Activated CD4-positive, alpha-beta T cell treated with anti-CD3 and anti-CD28 coated beads, Interleukin-2, amount 10 ng/mL, durations not matched to agents 7 days and 5 days (primary cell): ENCODE data around the gene SNX15. TPM values are rescaled to one million over a fixed set of nuclear protein-coding genes. Genes with fewer than 3 reads are reported as not detected.

Source experiments
- CTCF ChIA-PET: fragments of 350-600 bp; sonication (Branson Sonifier 250); formaldehyde crosslinking; loops from one replicate; lab custom pipeline; 2021; ENCODE audit warnings: antibody characterized with exemption; lab: Charles Lee
- POLR2A ChIA-PET: fragments of 350-600 bp; sonication (Branson Sonifier 250); formaldehyde crosslinking; loops from one replicate; lab custom pipeline; 2021; ENCODE audit warnings: antibody characterized with exemption; lab: Charles Lee
- DNase-seq: peaks from one replicate; pipeline ENCODE4 v3.0.0-alpha.2; 2020
- H3K27ac Mint-ChIP-seq: one replicate; pipeline ENCODE4 v1.8.0; 2021; ENCODE audit warnings: mild to moderate bottlenecking, moderate library complexity, mixed read lengths
- H3K27me3 Mint-ChIP-seq: one replicate; pipeline ENCODE4 v1.8.0; 2021; ENCODE audit warnings: mixed read lengths
- H3K36me3 Mint-ChIP-seq: one replicate; pipeline ENCODE4 v1.8.0; 2021; ENCODE audit warnings: low read depth, mixed read lengths
- H3K4me1 Mint-ChIP-seq: one replicate; pipeline ENCODE4 v1.8.0; 2021; ENCODE audit warnings: mixed read lengths
- H3K4me3 Mint-ChIP-seq: one replicate; pipeline ENCODE4 v1.8.0; 2021; ENCODE audit warnings: mild to moderate bottlenecking, moderate library complexity, mixed read lengths
- H3K9me3 Mint-ChIP-seq: one replicate; pipeline ENCODE4 v1.8.0; 2021; ENCODE audit warnings: mixed read lengths
- total RNA-seq, 2 experiments: library from RNA; stranded (reverse); gene quantifications; one replicate each; pipeline ENCODE4 v1.2.3, GENCODE V29; 2021

Gene SNX15
- total RNA-seq, 2 experiments from 2014 or later: 28.3 to 34.8 TPM

DNA sequence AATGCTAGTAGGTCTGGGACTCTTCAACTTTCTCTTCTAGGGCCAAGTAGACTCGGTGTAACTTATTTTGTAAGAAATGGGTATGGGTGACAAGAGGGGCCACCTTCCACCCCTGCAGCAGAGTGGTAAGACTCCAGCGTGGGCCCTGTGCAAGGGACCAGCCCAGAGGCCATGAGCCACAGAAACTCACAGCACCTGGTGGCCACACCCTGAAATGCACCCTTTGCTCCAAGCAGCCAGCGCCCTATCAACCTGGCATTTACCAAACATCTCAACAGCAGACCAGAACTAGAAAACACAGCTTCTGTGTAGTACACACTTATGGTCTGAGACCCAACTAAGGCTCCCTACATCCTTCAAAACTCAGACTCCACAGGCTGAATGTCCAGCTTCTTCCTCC lies 50.9 kb downstream of the SNX15 start:
- Mint-ChIP-seq H3K27ac (peak overlapping the region; percentile 91), H3K36me3 (peaks cover 56% of the 10 kb centered on the region), H3K4me1 (peaks cover 52% of the 10 kb centered on the region), H3K4me3 (no peak overlapping the region), H3K27me3 (no peaks in the 10 kb centered on the region), H3K9me3 (no peaks in the 10 kb centered on the region)
- CTCF ChIA-PET: interaction anchor here (1.4 to 1.7 kb wide), 4 partner anchors 16 to 267 kb away, joined by 3 to 5 read pairs (median 4); partner anchors contain the start of genes ARL2 and MEN1
- peak; percentile 81 for DNase-seq
- POLR2A ChIA-PET: interaction anchor here (0.7 kb wide), 1 partner anchor 23 kb away, joined by 3 read pairs; no protein-coding TSS in a partner anchor

- Mint-ChIP-seq H3K36me3 (peaks cover 62% of the 10 kb centered on the region), H3K27ac (peak overlapping the region; percentile 91), H3K9me3 (no peaks in the 10 kb centered on the region), H3K27me3 (no peaks in the 10 kb centered on the region), H3K4me1 (peaks cover 58% of the 10 kb centered on the region), H3K4me3 (no peak overlapping the region)
- CTCF ChIA-PET: interaction anchor here (0.6 to 5.0 kb wide), 6 partner anchors 15 to 268 kb away, joined by 3 to 24 read pairs (median 4); partner anchors contain the start of genes ARL2, MEN1 and TM7SF2
- no peak for DNase-seq
- POLR2A ChIA-PET: no interaction called here
Observed at GRCh38 chr11:65078786-65079342, 51.6 kb downstream of the SNX15 start.

- peak; percentile 17 for DNase-seq
Observed at GRCh38 chr11:65083134-65083833, 56.0 kb downstream of the SNX15 start.

DNA sequence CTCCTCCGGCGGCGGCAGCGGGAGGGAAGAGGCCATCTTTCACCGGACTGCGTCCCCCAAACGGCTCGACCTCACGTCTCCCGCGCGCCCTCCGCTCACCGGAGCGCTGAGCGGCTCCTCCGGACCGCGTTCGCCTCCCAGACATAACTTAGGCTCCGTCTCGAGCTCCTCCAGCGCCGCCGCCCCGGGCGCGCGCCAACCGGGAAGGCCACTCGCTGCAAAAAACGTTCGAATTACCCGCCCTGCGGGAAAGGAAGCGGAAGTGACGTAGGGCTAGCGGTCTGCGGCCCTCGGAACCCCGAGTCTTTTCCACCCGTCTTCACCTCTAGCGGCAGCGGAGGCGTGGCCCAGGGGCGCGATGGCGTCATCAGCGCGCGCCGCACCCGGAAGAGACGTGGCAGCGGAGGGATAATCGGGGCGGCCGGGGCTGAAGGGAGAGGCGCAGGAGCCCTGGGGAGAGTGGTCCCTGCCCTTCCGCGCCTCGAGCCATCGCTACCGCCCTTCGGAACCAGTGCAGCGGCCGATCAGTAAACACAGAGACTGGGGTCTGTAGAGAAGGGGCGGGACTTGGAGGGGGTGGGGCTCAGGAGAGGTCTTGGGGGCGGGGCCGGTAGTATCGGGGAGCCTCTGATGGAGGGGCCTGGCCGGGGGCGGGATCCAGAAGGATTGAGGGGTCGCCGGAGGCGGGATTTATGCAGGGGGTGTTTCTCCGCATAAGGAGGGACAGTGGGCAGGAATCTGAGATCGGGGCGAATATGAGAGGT lies 56.8 kb downstream of the SNX15 start, which contains the start of the genes CDCA5 and ZFPL1:
CDCA5 (minus strand) TSS at position 207 of the 764 bp plus-strand sequence; CDS start at position 145, 62 bp downstream.
ZFPL1 (plus strand) TSS at position 389 of the 764 bp plus-strand sequence. CDS start 477 bp downstream, outside the sequence.
- Mint-ChIP-seq H3K4me3 (peak within 1 kb of the TSS; percentile 98), H3K27me3 (no peaks in the 10 kb centered on the region), H3K4me1 (peaks cover 51% of the 10 kb centered on the region), H3K36me3 (peaks cover 45% of the 10 kb centered on the region), H3K9me3 (no peaks in the 10 kb centered on the region), H3K27ac (peak within 1 kb of the TSS; percentile 99)
- POLR2A ChIA-PET: no interaction called here
- DNase-seq: peak; percentile 97
- CTCF ChIA-PET: interaction anchor here (0.7 to 5.0 kb wide), 6 partner anchors 11 to 69 kb away, joined by 3 to 24 read pairs (median 4); partner anchors contain the start of genes ARL2, TM7SF2 and ZNHIT2

More at GRCh38 chr11:65083134-65083833, 56.0 kb downstream of the SNX15 start:
- CTCF ChIA-PET: interaction anchor here (0.5 to 5.0 kb wide), 10 partner anchors 11 to 239 kb away, joined by 3 to 24 read pairs (median 4); partner anchors contain the start of genes ARL2, TM7SF2 and ZNHIT2
- POLR2A ChIA-PET: interaction anchor here (0.7 kb wide), 1 partner anchor 417 kb away, joined by 3 read pairs; no protein-coding TSS in a partner anchor
- H3K27ac Mint-ChIP-seq: peak overlapping the region; percentile 99
- no peaks in the 10 kb centered on the region for H3K27me3 Mint-ChIP-seq
- H3K4me3 Mint-ChIP-seq: peak overlapping the region; percentile 98
- H3K9me3 Mint-ChIP-seq: no peaks in the 10 kb centered on the region
- H3K4me1 Mint-ChIP-seq: peaks cover 59% of the 10 kb centered on the region
- H3K36me3 Mint-ChIP-seq: peaks cover 53% of the 10 kb centered on the region

DNA sequence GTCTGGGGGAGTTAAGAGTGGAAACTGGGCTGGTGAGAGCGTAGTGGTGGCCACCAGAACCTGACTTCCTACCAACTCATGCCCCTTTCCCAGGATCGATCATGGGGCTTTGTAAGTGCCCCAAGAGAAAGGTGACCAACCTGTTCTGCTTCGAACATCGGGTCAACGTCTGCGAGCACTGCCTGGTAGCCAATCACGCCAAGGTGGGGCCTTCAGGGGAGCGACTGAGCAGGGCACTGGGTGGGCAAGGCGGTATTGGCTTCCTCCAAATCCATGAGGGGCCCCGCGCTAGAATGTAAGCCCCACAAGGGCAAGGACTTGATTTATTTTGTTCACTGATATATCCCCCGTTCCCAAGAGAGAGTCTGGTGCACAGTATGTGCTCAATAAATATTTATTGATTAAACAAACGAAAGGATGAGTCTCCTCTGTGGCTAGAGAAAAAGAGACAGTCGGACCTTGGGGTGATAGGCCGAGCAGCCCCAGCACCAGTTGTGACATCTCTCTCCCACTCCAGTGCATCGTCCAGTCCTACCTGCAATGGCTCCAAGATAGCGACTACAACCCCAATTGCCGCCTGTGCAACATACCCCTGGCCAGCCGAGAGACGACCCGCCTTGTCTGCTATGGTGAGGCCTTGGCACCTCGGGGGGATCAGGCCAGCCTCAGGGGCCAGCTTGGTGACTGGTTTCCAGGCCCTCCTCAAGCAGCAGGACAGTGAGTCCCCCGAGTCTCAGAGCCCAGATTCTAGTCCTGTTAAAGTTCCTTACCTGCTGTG lies 57.5 kb downstream of the SNX15 start:
- Mint-ChIP-seq H3K36me3 (peaks cover 48% of the 10 kb centered on the region), H3K27me3 (no peaks in the 10 kb centered on the region), H3K4me3 (peak overlapping the region; percentile 98), H3K27ac (peak overlapping the region; percentile 99), H3K9me3 (no peaks in the 10 kb centered on the region), H3K4me1 (peaks cover 49% of the 10 kb centered on the region)
- ChIA-PET CTCF (interaction anchor here (0.9 to 2.5 kb wide), 5 partner anchors 10 to 71 kb away, joined by 3 to 8 read pairs (median 4); partner anchors contain the start of genes ARL2, FAU, MRPL49 and TM7SF2), POLR2A (interaction anchor here (0.6 kb wide), 1 partner anchor 8 kb away, joined by 4 read pairs; no protein-coding TSS in a partner anchor)
- DNase-seq: no peak

GRCh38 chr11:65085446-65085845 lies 58.2 kb downstream of the SNX15 start:
- Mint-ChIP-seq H3K4me3 (peak overlapping the region; percentile 98), H3K36me3 (peaks cover 42% of the 10 kb centered on the region), H3K27me3 (no peaks in the 10 kb centered on the region), H3K9me3 (no peaks in the 10 kb centered on the region), H3K27ac (peak overlapping the region; percentile 99), H3K4me1 (peaks cover 44% of the 10 kb centered on the region)
- DNase-seq: no peak
- ChIA-PET CTCF (interaction anchor here (0.5 to 2.5 kb wide), 6 partner anchors 9 to 71 kb away, joined by 3 to 8 read pairs (median 4); partner anchors contain the start of genes ARL2, FAU, MRPL49 and TM7SF2), POLR2A (interaction anchor here (0.6 kb wide), 1 partner anchor 9 kb away, joined by 4 read pairs; no protein-coding TSS in a partner anchor)

GRCh38 chr11:65086809-65087208 lies 59.6 kb downstream of the SNX15 start:
- POLR2A ChIA-PET: no interaction called here
- Mint-ChIP-seq H3K27me3 (no peaks in the 10 kb centered on the region), H3K9me3 (no peaks in the 10 kb centered on the region), H3K4me1 (peaks cover 33% of the 10 kb centered on the region), H3K4me3 (no peak overlapping the region), H3K36me3 (peaks cover 32% of the 10 kb centered on the region), H3K27ac (no peak overlapping the region)
- CTCF ChIA-PET: interaction anchor here (2.5 kb wide), 1 partner anchor 24 kb away, joined by 8 read pairs; the partner anchor contains the start of gene TM7SF2
- no peak for DNase-seq

DNA sequence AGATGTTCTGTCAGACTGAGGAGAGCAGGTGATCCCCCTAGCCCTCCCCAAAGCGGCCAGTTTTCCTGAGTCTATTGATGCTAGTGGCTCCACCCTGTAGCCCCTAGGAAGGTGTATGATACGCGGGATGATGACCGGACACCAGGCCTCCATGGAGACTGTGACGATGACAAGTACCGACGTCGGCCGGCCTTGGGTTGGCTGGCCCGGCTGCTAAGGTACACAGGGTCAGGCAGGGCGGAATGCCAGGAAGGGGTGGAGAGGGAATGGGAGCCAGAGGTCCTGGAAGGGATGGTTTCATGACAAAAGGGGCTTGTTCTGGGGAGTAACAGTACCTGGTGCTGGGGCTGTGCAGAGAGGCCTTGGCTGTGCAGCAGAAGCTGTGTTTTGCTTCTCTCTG lies 60.0 kb downstream of the SNX15 start:
- no peak for DNase-seq
- no peaks in the 10 kb centered on the region for H3K27me3 Mint-ChIP-seq
- H3K4me1 Mint-ChIP-seq: peaks cover 29% of the 10 kb centered on the region
- no peak overlapping the region for H3K27ac Mint-ChIP-seq
- POLR2A ChIA-PET: no interaction called here
- H3K9me3 Mint-ChIP-seq: no peaks in the 10 kb centered on the region
- H3K36me3 Mint-ChIP-seq: peaks cover 28% of the 10 kb centered on the region
- CTCF ChIA-PET: interaction anchor here (2.5 kb wide), 1 partner anchor 24 kb away, joined by 8 read pairs; the partner anchor contains the start of gene TM7SF2
- no peak overlapping the region for H3K4me3 Mint-ChIP-seq

GRCh38 chr11:65087827-65088226 lies 60.6 kb downstream of the SNX15 start:
- no peak for DNase-seq
- ChIA-PET POLR2A (no interaction called here), CTCF (interaction anchor here (1.4 kb wide), 1 partner anchor 61 kb away, joined by 3 read pairs; no protein-coding TSS in a partner anchor)
- H3K27me3 Mint-ChIP-seq: no peaks in the 10 kb centered on the region
- no peak overlapping the region for H3K4me3 Mint-ChIP-seq
- H3K4me1 Mint-ChIP-seq: peaks cover 24% of the 10 kb centered on the region
- peaks cover 25% of the 10 kb centered on the region for H3K36me3 Mint-ChIP-seq
- H3K9me3 Mint-ChIP-seq: no peaks in the 10 kb centered on the region
- H3K27ac Mint-ChIP-seq: no peak overlapping the region

DNA sequence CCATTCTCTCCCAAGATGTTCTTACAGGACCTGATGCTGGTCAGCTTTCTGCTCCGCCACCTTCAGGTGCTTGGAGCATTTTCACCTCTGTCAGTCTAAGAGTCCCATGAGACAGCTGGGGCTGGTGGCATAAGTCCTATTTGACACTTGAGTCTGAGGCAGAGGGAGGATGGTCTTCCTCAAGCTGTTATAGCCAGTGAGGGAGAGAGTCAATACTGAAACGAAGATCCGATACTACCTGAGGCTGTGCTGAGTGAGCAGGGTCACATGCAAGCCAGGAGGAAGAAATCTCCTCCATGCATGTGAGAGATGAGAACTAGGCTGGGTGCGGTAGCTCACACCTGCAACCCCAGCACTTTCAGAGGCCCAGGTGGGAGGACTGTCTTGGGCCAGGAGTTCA lies 62.4 kb downstream of the SNX15 start:
- Mint-ChIP-seq H3K36me3 (peaks cover 13% of the 10 kb centered on the region), H3K4me1 (peaks cover 12% of the 10 kb centered on the region), H3K27ac (no peak overlapping the region), H3K9me3 (no peaks in the 10 kb centered on the region), H3K4me3 (no peak overlapping the region), H3K27me3 (no peaks in the 10 kb centered on the region)
- ChIA-PET CTCF (interaction anchor here (1.3 kb wide), 1 partner anchor 21 kb away, joined by 4 read pairs; no protein-coding TSS in a partner anchor), POLR2A (interaction anchor here (0.6 kb wide), 1 partner anchor 27 kb away, joined by 4 read pairs; no protein-coding TSS in a partner anchor)
- no peak for DNase-seq
